Stimulated activated naive CD4-positive, alpha-beta T cell treated with Interleukin-2 at 50 U/mL for 16 hours (primary cell): Measurements from ENCODE around the gene LHX1.

ENCODE experiments used
- DNase-seq: peaks from one replicate; lab custom pipeline; 2025; lab: John Stamatoyannopoulos, UW

LHX1 gene

GRCh38 chr17:36972186-36972700 is 35.0 kb downstream of the LHX1 start:
- DNase-seq: no peak

- DNase-seq: no peak
Measured at GRCh38 chr17:36972905-36973304, 35.6 kb downstream of the LHX1 start.

GRCh38 chr17:36975922-36976515 is 38.7 kb downstream of the LHX1 start:
- DNase-seq: no peak

GRCh38 chr17:36977066-36977465 is 39.8 kb downstream of the LHX1 start:
- DNase-seq: no peak

- DNase-seq: no peak
Measured at GRCh38 chr17:36977568-36977967, 40.3 kb downstream of the LHX1 start.

- no peak for DNase-seq
Measured at GRCh38 chr17:36978810-36979564, 41.7 kb downstream of the LHX1 start.

GRCh38 chr17:36979565-36979941 is 42.3 kb downstream of the LHX1 start:
- no peak for DNase-seq

GRCh38 chr17:36980280-36980761 is 43.0 kb downstream of the LHX1 start:
- DNase-seq: no peak

- no peak for DNase-seq
Measured at GRCh38 chr17:36983618-36984017, 46.3 kb downstream of the LHX1 start.

- DNase-seq: no peak
Measured at GRCh38 chr17:36989173-36989572, 51.9 kb downstream of the LHX1 start.

- no peak for DNase-seq
Measured at GRCh38 chr17:36992701-36993100, 55.4 kb downstream of the LHX1 start.

GRCh38 chr17:36993227-36993626 is 56.0 kb downstream of the LHX1 start:
- DNase-seq: no peak
